Hematopoietic multipotent progenitor cell (in vitro differentiated cells): Measurements from ENCODE around the gene IYD. TPM values are rescaled to one million over a fixed set of nuclear protein-coding genes. Genes with fewer than 3 reads are reported as not detected.

Experiments used
- DNase-seq, 3 donors: peaks; one replicate each; pipeline ENCODE4 v3.0.0-alpha.2; 2011 to 2015; ENCODE audit warnings: low read depth in 2 of 3, low spot score in 2 of 3
- total RNA-seq: library from RNA; depleted of rRNA; stranded (reverse); fragments of >200 nt; gene quantifications from one replicate; pipeline ENCODE4 v1.2.3, GENCODE V29; 2012

Gene IYD
- total RNA-seq, 1 donor: under 0.01 TPM

GRCh38 chr6:150394053-150394898, 25.5 kb downstream of the IYD start:
- DNase-seq: no peak

- no peak for DNase-seq
These were observed 26.1 kb downstream of the IYD start for GRCh38 chr6:150394899-150395295.

DNA sequence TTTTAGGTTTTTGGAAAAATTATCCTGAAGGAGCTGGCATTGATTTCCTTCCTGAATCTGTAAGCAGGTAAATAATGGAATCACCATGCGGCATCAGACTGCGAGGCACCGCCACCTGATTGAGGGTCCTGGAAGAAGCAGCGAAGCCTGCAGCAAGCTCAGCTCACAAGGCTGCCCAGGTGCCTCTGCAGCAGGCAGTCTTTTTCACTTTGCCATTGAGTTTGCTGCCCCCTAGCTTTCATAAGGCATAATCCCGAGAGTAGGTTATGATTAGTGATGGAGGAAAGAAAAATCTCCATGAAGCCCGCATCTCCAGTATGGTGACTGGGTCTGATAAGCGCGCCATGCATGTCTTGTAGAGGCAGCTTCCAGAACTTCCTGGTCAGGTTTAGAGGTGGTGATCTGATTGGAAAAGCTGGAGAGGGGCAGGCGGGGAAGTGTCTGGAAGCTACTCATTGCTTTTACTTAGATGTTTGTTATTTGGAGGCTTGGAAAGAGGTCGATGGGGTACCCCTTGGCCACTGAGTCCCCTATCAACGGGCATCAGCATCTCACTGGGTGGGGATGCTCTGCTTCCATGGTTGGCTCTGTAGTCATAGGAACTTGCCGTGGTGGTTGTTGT, 26.7 kb downstream of the IYD start:
- peak in 2 of 3 donors; percentile 49 to 72 for DNase-seq

- no peak for DNase-seq
These were observed 34.8 kb downstream of the IYD start for GRCh38 chr6:150403458-150404246.

- no peak for DNase-seq
These were observed 38.1 kb downstream of the IYD start for GRCh38 chr6:150406948-150407347.

- DNase-seq: no peak
These were observed 40.0 kb downstream of the IYD start for GRCh38 chr6:150408842-150409241.

DNA sequence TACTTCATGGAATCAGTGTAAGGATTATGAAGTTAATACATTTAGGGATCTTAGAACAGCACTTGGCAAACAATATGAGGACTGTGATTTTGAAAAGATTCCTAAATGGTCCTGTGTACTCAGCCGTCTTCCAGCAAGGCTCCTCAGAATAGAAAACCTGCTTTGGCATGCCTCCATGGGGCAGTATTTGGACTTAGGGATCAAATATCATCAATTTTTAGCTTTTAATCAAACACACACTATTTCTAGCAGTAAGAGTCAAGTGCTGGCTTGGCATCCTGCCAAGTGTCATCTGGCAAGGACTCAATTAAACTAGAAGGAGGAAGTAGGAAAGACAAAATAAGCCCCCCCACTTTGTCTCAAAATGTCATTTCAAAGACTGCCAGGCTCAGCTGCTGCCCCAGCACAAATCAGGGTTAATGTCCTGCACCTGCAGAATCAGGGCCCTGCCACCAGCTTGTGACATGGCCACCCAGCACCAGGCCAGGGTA, 40.8 kb downstream of the IYD start:
- DNase-seq: peak in 2 of 3 donors; percentile 59 to 87

GRCh38 chr6:150410399-150410798, 41.6 kb downstream of the IYD start:
- DNase-seq: no peak

- no peak for DNase-seq
These were observed 42.1 kb downstream of the IYD start for GRCh38 chr6:150410906-150411305.

GRCh38 chr6:150412221-150412620, 43.4 kb downstream of the IYD start:
- DNase-seq: no peak

GRCh38 chr6:150413198-150413597, 44.4 kb downstream of the IYD start:
- DNase-seq: no peak

GRCh38 chr6:150413781-150414281, 45.0 kb downstream of the IYD start:
- no peak for DNase-seq

DNA sequence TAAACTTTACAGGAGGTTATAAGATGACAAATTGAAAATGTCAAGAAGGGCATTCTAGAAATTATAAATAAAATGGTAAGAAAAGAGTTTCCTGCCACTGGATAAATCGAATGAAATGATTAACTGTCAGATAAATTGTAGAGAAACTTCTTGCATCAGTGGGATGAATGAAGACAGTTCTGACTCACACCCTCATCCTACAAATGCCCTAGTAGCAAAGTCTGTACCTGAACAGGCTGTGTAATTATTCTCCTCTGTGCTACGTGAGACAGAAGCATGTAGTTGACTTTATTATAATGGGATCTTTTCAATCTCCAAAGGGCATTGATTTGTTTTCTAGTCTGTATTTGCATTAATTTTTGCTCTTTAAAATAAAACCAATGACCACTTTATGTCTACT, 47.3 kb downstream of the IYD start:
- no peak for DNase-seq

- no peak for DNase-seq
These were observed 48.4 kb downstream of the IYD start for GRCh38 chr6:150417250-150417649.

DNA sequence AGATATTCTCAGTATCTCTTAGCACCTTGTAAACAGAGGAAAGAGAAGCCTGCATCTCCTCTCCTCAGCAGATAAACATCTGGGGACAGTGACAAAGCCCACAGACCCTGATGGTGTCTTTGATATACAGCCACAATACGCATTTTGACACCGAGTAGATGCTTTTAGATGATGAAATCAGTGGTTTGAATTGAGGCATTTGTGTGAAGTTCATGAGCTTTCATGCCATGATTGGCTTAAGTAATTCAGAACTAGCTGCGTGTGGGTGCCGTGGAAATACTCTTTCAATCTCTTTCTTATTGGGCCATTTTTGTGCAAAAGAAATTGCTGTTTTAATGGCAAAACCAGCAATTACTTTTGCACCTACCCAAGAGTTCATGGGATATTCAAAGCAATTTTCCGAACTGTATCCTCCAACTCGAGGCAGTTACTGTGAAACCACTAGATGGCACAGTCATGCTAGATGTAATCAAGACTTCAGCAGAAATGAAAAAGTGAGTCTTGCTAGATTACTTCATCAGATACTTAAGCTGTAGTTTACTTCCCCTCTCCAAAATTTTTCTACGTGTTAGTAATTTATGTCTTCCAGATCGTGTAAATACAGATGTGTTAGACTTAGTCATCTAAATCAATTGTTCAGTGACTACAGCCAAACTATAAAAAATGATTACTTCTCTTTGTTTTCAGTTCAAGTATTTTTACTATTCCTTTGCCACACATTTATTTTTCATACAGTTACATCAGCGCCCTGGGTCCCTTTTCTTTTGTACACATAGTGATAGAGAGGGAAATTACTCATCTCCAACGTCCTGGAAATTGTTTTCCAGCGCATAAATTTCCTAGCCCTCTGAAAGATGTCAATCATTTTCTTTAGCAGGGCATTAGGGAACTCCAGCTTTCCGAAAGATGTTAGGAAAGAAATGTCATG, 49.4 kb downstream of the IYD start:
- DNase-seq: peak in 2 of 3 donors; percentile 70 to 88

DNA sequence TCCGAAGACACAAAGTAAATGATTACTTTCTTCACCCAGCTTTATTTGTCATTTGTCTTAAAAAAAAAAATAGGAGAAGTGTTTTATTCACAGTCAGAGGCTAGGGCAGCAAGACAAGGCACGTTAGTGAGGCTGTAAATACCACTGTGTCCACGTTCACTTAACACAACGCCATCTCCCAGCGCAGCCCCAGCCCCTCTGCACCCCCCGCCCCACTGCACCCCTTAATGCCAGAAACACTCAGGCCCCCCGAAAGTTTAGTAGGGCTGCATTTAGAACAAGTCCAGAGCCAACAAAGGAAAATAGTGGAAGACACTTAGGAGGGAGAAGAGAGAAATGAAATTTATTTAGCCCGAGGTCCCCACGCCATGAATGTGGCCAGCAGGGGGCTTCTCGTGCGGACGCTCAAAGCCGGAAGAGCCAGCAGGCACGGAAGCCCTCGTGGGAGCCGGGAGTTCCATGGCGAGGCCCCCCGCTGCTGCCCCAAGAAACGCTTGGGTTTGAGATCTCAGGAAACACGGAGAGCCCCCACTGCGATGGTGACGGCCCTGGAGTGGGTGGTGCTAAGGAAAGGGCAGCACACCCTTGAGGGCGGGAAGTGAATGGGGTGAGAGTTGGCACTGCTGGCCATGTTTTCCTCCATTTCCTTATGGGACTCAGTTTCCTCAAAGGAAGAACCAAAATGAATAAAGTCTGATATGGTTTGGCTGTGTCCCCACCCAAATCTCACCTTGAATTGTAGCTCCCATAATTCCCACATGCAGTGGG, 50.2 kb downstream of the IYD start:
- peak in 2 of 3 donors; percentile 65 to 76 for DNase-seq

GRCh38 chr6:150420428-150420827, 51.6 kb downstream of the IYD start:
- DNase-seq: no peak

- no peak for DNase-seq
These were observed 52.1 kb downstream of the IYD start for GRCh38 chr6:150420926-150421325.

DNA sequence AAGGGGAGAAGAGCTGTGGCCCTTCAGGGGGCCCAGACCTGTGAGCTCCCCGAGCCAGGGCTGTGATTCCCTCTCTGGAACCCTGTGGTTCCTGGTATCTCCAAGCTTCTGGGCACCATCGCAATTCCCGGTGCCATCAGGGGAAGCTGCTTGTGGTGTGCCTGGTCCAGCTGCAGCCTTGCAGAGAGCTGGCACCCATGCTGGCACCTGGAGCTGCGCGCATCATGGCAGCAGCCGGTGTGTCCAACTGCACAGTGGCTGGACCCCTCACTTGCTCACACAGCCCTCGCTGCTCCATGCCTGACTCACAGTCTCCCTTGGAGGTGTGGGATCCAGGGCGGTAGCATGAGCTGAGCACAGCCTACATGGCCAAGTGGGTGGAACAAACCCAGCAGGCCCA, 56.7 kb downstream of the IYD start:
- DNase-seq: no peak
